Adrenal gland (tissue), 12 donors: Measurements from ENCODE around the gene RALGDS. TPM values are rescaled to one million over a fixed set of nuclear protein-coding genes. Genes with fewer than 3 reads are reported as not detected.

Experiments used
- DNase-seq, 7 donors: peaks; one replicate each; pipeline ENCODE4 v3.0.0-alpha.2; 2019 to 2020
- H3K27ac ChIP-seq, 5 donors: fragments of 200-600 bp; sonication (generic) in 4 of 5; 1 replicate in 3 of 5; 2 replicates in 2 of 5; pipeline versions ENCODE4 v1.5.1 to v1.8.0; 2016 to 2020; ENCODE audit warnings: mild to moderate bottlenecking in 1 of 5
- H3K27me3 ChIP-seq: fragments of 200-600 bp; 2 replicates; pipeline ENCODE4 v1.8.0; 2021
- H3K36me3 ChIP-seq, 2 donors: fragments of 200-600 bp; replicated peaks in 1 of 2; 1 replicate in 1 of 2; 2 replicates in 1 of 2; pipeline versions ENCODE4 v1.5.1 to v1.8.0; 2018 to 2022
- H3K4me1 ChIP-seq, 2 donors: fragments of 200-600 bp; replicated peaks in 1 of 2; 1 replicate in 1 of 2; 2 replicates in 1 of 2; pipeline versions ENCODE4 v1.5.1 to v1.8.0; 2018 to 2021
- H3K4me3 ChIP-seq, 4 donors: fragments of 200-600 bp; sonication (generic) in 3 of 4; one replicate each; pipeline ENCODE4 v1.5.1; 2016 to 2018
- H3K9me3 ChIP-seq, 3 donors: fragments of 200-600 bp; sonication (generic) in 1 of 3; replicated peaks in 1 of 3; 1 replicate in 2 of 3; 2 replicates in 1 of 3; pipeline versions ENCODE4 v1.5.1 to v1.8.0; 2016 to 2021
- CTCF ChIP-seq, 6 experiments: fragments of 450-650 bp in 4 of 6; fragments of 200-600 bp in 2 of 6; sonication (generic) in 1 of 6; IDR thresholded peaks; 1 replicate in 5 of 6; 2 replicates in 1 of 6; pipeline versions ENCODE4 v1.5.1 to v1.8.0; 2016 to 2021; ENCODE audit warnings: antibody characterized with exemption in 6 of 6, mild to moderate bottlenecking in 2 of 6, moderate library complexity in 1 of 6
- POLR2A ChIP-seq, 2 donors: fragments of 450-650 bp; IDR thresholded peaks; one replicate each; pipeline ENCODE4 v1.6.1; 2017; ENCODE audit warnings: antibody characterized with exemption in 2 of 2, mild to moderate bottlenecking in 2 of 2, moderate library complexity in 1 of 2
- WGBS, 4 donors: extraction: QIAGEN DNeasy Blood & Tissue Kit in 2 of 4; methylation state at CpG; one replicate each; pipeline versions ENCODE4 v1.1.5 to v1.1.7; 2013 to 2017; 5-methylcytosine and 5-hydroxymethylcytosine counted together
- intact Hi-C, 2 donors: fragments of 100-400 bp; cut with DNase I; formaldehyde crosslinking; loops; one replicate each; pipeline versions ENCODE4 v1.14.1 to v1.15.0; 2022 to 2023
- polyA plus RNA-seq, 3 donors: library from polyadenylated mRNA; stranded (reverse); fragments of 200-250 nt in 2 of 3; fragments of 350-450 nt in 1 of 3; fragmentation: Illumina TruSeq in 1 of 3; extraction: RNeasy Lipid Tissue Mini Kit (QIAGEN cat#74804) in 1 of 3; gene quantifications; one replicate each; pipeline ENCODE4 v1.2.3, GENCODE V29; 2013 to 2014
- total RNA-seq, 9 donors: library from RNA; depleted of rRNA in 4 of 9; stranded (reverse); fragments of >200 nt in 4 of 9; fragments of 120-200 nt in 1 of 9; fragmentation: NEBNext Ultra II Directional in 1 of 9; extraction: Animal tissue kit (Norgen Biotek cat#: 25700) in 1 of 9; gene quantifications; one replicate each; pipeline versions ENCODE4 v1.1.0 to v1.2.4, GENCODE V29; 2013 to 2023
- donor health status: healthy with polysubstance abuse.
- donor health status: Bipolar disorder and iron deficiency.
- donor health status: DM: yes; HTN: yes; CAD: no.
- donor health status: DM: no; HTN: no; CAD: no.
- donor health status: DM: no; HTN: no; CAD: no.
- donor health status: DM: yes; HTN: yes; CAD: no.

The RALGDS gene
- total and polyA plus RNA-seq, 12 donors: 21.3 to 170 (median 67.5) TPM

DNA sequence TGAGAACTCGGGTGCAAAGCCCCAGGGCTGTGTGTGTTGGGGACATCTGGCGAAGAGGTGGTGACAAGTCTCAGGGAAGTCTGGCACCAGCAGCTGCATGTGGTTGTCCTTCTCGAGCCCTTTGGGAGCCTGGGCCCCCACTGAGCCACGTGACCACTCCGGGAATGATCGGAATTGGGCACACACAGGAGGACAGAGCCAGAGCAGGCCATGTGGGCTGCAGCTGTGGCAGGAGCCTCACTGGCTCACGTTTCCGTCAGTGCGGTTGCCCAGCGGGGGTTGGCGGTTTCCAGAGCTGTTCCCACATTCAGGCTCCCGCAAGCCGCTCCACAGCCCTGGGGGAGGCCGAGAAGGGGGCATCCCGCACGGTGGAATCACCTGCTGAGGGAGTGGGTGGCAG, 66.1 kb downstream of the RALGDS start:
- H3K27ac ChIP-seq: no peak overlapping the region
- no peak overlapping the region for H3K4me3 ChIP-seq
- H3K27me3 ChIP-seq: no peaks in the 10 kb centered on the region
- 82 to 92% (median 88%) methylated on average over 12 to 16 of the region's 16 CpGs for WGBS, 4 donors
- H3K36me3 ChIP-seq: peaks cover 0 to 77% of the 10 kb centered on the region in 2 donors
- H3K9me3 ChIP-seq: no peaks in the 10 kb centered on the region
- no peaks in the 10 kb centered on the region for H3K4me1 ChIP-seq
- intact Hi-C loops: no loop called here
- TF ChIP-seq POLR2A (IDR thresholded peaks at IDR 0.05) (no peak), CTCF (IDR thresholded peaks at IDR 0.05) (no peak)
- DNase-seq: no peak

GRCh38 chr9:133054194-133054890, 66.7 kb downstream of the RALGDS start:
- H3K4me1 ChIP-seq: no peaks in the 10 kb centered on the region
- no peaks in the 10 kb centered on the region for H3K9me3 ChIP-seq
- intact Hi-C loops: no loop called here
- no peak overlapping the region for H3K4me3 ChIP-seq
- WGBS, 4 donors: 93 to 95% (median 94%) methylated on average over 12 to 24 of the region's 24 CpGs
- peaks cover 0 to 80% of the 10 kb centered on the region in 2 donors for H3K36me3 ChIP-seq
- no peaks in the 10 kb centered on the region for H3K27me3 ChIP-seq
- DNase-seq: no peak
- H3K27ac ChIP-seq: no peak overlapping the region
- TF ChIP-seq POLR2A (IDR thresholded peaks at IDR 0.05) (no peak), CTCF (IDR thresholded peaks at IDR 0.05) (no peak)

DNA sequence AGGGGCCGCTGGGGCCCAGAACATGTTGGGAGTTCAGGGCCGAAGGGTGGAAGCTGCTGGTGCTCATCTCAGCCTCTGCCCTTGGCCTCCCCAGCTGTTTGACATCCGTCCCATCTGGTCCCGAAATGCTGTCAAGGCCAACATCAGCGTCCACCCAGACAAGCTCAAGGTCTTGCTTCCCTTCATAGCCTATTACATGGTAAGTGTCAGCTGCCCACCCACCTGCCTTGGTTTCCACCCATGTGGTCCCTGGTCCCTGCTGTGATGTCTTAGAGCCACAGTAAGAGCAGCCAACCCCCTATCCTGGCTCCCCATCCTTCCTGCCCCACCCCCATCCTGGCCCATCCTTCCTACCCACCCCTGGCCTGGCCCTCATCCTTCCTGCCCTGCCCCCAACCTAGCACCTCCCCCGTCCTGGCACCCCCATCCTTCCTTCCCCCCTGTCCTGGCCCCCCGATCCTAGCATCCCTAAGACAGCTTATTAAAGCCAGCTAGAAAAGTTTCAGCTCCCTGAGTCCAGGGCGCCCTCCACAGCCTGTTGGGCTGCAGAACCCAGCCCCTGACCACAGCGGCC, 69.0 kb downstream of the RALGDS start:
- no peaks in the 10 kb centered on the region for H3K9me3 ChIP-seq
- intact Hi-C loops: no loop called here
- TF ChIP-seq CTCF (IDR thresholded peaks at IDR 0.05): no peak
- no peak for TF ChIP-seq POLR2A (IDR thresholded peaks at IDR 0.05)
- H3K27ac ChIP-seq: no peak overlapping the region
- no peak overlapping the region for H3K4me3 ChIP-seq
- WGBS, 4 donors: 56 to 89% (median 69%) methylated on average over 3 to 9 of the region's 9 CpGs
- H3K4me1 ChIP-seq: no peaks in the 10 kb centered on the region
- no peaks in the 10 kb centered on the region for H3K27me3 ChIP-seq
- no peak for DNase-seq
- H3K36me3 ChIP-seq: peaks cover 0 to 83% of the 10 kb centered on the region in 2 donors

GRCh38 chr9:133051281-133051900, 69.6 kb downstream of the RALGDS start:
- Histone ChIP-seq H3K4me3 (no peak overlapping the region), H3K27me3 (no peaks in the 10 kb centered on the region), H3K27ac (no peak overlapping the region), H3K4me1 (no peaks in the 10 kb centered on the region), H3K36me3 (peaks cover 0 to 83% of the 10 kb centered on the region in 2 donors), H3K9me3 (no peaks in the 10 kb centered on the region)
- 88 to 92% (median 92%) methylated on average over 13 to 20 of the region's 20 CpGs for WGBS, 4 donors
- TF ChIP-seq POLR2A (IDR thresholded peaks at IDR 0.05): no peak
- TF ChIP-seq CTCF (IDR thresholded peaks at IDR 0.05): no peak
- intact Hi-C loops: no loop called here
- no peak for DNase-seq
